ENCODE results near the gene ZSCAN10. TPM values are rescaled to one million over a fixed set of nuclear protein-coding genes. Genes with fewer than 3 reads are reported as not detected.

The ZSCAN10 gene
- total and polyA plus RNA-seq, 2 experiments from 2014 or later = 217 to 519 TPM

GRCh38 chr16:3098459-3099394, at the start of gene ZSCAN10 (continued):
- TF ChIP-seq CTCF (conservative IDR thresholded peaks at IDR 0.05; ENCODE audit: low read depth in 2 of 2) = 0 out of 4 replicates have a peak, but pooled peaks of 1 of the 2 experiments have one; percentile 3

- Mint-ChIP-seq H3K27me3 (ENCODE audit: insufficient read depth, low read depth, poor library complexity) (peaks cover 34% of the 10 kb centered on the region), H3K27ac (no peak overlapping the region), H3K4me3 (peak overlapping the region; percentile 88), H3K4me1 (peaks cover 10% of the 10 kb centered on the region), H3K9me3 (peaks cover 10% of the 10 kb centered on the region), H3K36me3 (ENCODE audit: low read depth) (peaks cover 5% of the 10 kb centered on the region; the same call in 2 of the 3 replicates)
- Histone ChIP-seq H3K4me2 (peak overlapping the region; percentile 99; the same call in 1 of the 2 replicates), H3F3A (replicated peaks; ENCODE audit: low read depth) (peaks cover 27% of the 10 kb centered on the region), H3K4me1 (ENCODE audit: insufficient read depth) (peaks cover 5% of the 10 kb centered on the region; the same call in 1 of the 2 replicates), H3K9me2 (ENCODE audit: insufficient read depth) (no peaks in the 10 kb centered on the region), H2AFZ (no peak overlapping the region), H3K27me3 (ENCODE audit: insufficient read depth) (peaks cover 16% of the 10 kb centered on the region), H4K20me1 (replicated peaks; ENCODE audit: insufficient read depth) (no peaks in the 10 kb centered on the region), H3K79me2 (replicated peaks; ENCODE audit: insufficient read depth) (no peaks in the 10 kb centered on the region), H3K4me3 (peak overlapping the region; percentile 96; the same call in 1 of the 2 replicates), H3K27ac (ENCODE audit: low read depth) (no peak overlapping the region), H3K36me3 (ENCODE audit: insufficient read depth) (no peaks in the 10 kb centered on the region)
- DNase-seq (ENCODE audit: low spot score) = no peak
- TF ChIP-seq STAT1 (IDR thresholded peaks at IDR 0.05; ENCODE audit: unreplicated experiment) (no peak), CREB1 (CRISPR knock-in tag; IDR thresholded peaks at IDR 0.05; ENCODE audit: low read depth) (no peak), NANOG (IDR thresholded peaks at IDR 0.05; ENCODE audit: borderline replicate concordance) (no peak), REST (IDR thresholded peaks at IDR 0.05; ENCODE audit: unreplicated experiment) (no peak)
- ATAC-seq = no peak
Measured at GRCh38 chr16:3148256-3149192, 49.4 kb upstream of the ZSCAN10 start.

Data from GM23338 (cell line).